ENCODE measurements around the gene SLC25A28. TPM values are rescaled to one million over a fixed set of nuclear protein-coding genes. Genes with fewer than 3 reads are reported as not detected.
"Not testable (repeated sequence)": the region's sequence is repeated elsewhere in the genome, so short reads cannot be mapped to it uniquely, and the experiment has no call there.

Gene SLC25A28
- total and polyA plus RNA-seq, 2 donors from 2014 or later: 43.0 to 57.1 TPM

DNA sequence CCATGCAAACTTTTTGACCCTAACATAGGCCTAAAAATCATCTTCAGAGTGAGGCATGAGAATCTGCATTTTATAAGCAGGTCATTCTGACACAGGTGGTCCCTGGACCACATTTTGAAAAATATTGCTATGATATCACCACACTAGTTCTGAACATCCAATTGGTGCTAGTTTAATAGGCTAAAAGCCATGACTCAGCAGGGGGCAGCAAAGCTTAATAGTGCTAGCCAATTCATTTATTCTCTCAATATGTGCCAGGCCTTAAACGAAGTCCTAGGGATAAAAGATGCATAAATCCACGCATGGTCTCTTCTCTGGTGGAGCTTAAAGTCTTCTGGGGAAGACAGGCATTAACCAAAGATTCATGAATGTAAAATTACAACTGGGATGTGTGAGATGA is 10.2 kb upstream of the SLC25A28 start:
- Histone ChIP-seq H3K27me3 (ENCODE audit: control insufficient read depth, insufficient read depth, low read length) (no peaks in the 10 kb centered on the region), H3K27ac (ENCODE audit: low read depth in 2 of 2, low read length in 2 of 2) (no peak overlapping the region), H3K9me3 (ENCODE audit: control insufficient read depth in 2 of 3, insufficient read depth in 1 of 3, low read length in 3 of 3) (no peaks in the 10 kb centered on the region), H3K9ac (ENCODE audit: low read length in 3 of 3) (no peak overlapping the region), H3K4me3 (ENCODE audit: low read length in 3 of 3) (no peak overlapping the region), H3K4me1 (ENCODE audit: control insufficient read depth in 2 of 3, insufficient read depth in 2 of 3, low read depth in 1 of 3, low read length in 3 of 3) (no peaks in the 10 kb centered on the region), H3K36me3 (ENCODE audit: control insufficient read depth in 2 of 3, insufficient read depth in 3 of 3, low read length in 3 of 3) (no peaks in the 10 kb centered on the region)
- DNase-seq (peak in 3 of 5 donors; percentile 23 to 66 (median 24)), FAIRE-seq (no peak)
- TF ChIP-seq, protein P1, sequence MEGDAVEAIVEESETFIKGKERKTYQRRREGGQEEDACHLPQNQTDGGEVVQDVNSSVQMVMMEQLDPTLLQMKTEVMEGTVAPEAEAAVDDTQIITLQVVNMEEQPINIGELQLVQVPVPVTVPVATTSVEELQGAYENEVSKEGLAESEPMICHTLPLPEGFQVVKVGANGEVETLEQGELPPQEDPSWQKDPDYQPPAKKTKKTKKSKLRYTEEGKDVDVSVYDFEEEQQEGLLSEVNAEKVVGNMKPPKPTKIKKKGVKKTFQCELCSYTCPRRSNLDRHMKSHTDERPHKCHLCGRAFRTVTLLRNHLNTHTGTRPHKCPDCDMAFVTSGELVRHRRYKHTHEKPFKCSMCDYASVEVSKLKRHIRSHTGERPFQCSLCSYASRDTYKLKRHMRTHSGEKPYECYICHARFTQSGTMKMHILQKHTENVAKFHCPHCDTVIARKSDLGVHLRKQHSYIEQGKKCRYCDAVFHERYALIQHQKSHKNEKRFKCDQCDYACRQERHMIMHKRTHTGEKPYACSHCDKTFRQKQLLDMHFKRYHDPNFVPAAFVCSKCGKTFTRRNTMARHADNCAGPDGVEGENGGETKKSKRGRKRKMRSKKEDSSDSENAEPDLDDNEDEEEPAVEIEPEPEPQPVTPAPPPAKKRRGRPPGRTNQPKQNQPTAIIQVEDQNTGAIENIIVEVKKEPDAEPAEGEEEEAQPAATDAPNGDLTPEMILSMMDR (IDR thresholded peaks at IDR 0.05; ENCODE audit: borderline replicate concordance, extremely low read depth, insufficient read depth): peak; percentile 52
- intact Hi-C loops (cut with DNase I): no loop called here

DNA sequence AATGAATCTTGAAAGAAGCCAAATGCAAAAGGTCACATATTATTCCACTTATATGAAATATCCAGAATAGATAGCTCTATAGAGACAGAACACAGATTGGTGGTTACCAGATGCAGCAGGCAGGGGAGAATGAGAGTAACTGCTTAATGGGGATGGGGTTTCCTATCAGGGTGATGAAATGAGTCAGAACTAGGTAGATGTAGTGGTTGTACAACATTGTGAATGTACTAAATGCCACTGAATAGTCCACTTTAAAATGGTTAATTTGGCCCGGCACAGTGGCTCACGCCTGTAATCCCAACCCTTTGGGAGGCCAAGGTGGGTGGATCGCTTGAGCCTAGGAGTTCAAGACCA is 9.4 kb upstream of the SLC25A28 start:
- Histone ChIP-seq H3K27ac (ENCODE audit: low read depth in 2 of 2, low read length in 2 of 2) (no peak overlapping the region), H3K9me3 (ENCODE audit: control insufficient read depth in 2 of 3, insufficient read depth in 1 of 3, low read length in 3 of 3) (no peaks in the 10 kb centered on the region), H3K27me3 (ENCODE audit: control insufficient read depth, insufficient read depth, low read length) (no peaks in the 10 kb centered on the region), H3K4me3 (ENCODE audit: low read length in 3 of 3) (no peak overlapping the region), H3K36me3 (ENCODE audit: control insufficient read depth in 2 of 3, insufficient read depth in 3 of 3, low read length in 3 of 3) (no peaks in the 10 kb centered on the region), H3K4me1 (ENCODE audit: control insufficient read depth in 2 of 3, insufficient read depth in 2 of 3, low read depth in 1 of 3, low read length in 3 of 3) (no peaks in the 10 kb centered on the region), H3K9ac (ENCODE audit: low read length in 3 of 3) (no peak overlapping the region)
- TF ChIP-seq, protein P1 (IDR thresholded peaks at IDR 0.05; ENCODE audit: borderline replicate concordance, extremely low read depth, insufficient read depth): no peak
- DNase-seq (no peak), FAIRE-seq (no peak)
- intact Hi-C loops (cut with DNase I): no loop called here

DNA sequence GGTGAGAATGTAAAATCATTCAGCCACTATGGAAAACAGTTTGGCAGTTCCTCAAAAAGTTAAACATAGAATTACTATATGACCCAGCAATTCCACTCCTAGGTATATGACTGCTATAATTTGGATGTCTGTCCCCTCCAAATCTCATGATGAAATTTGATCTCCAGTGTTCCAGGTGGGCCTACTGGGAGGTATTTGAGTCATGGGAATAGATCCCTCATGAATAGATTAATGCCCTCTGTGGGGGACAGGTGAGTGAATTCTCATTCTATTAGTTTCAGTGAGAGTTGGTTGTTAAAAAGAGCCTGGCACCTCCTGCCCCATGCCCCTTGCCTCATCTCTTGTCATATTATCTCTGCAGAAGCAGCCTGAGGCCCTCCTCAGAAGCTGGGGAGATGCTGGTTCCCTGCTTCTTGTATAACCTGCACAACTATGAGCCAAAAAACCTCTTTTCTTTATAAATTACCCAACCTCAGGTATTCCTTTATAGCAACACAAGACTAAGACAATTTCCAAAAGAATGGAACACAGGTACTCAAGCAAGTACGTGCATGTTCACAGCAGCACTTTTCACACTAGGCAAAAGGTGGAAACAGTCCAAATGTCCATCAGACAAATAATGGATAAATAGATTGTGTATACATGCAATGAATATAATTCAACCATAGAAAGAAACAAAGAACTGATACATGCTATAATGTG is 8.8 kb upstream of the SLC25A28 start:
- Histone ChIP-seq H3K4me3 (ENCODE audit: low read length in 3 of 3) (no peak overlapping the region), H3K36me3 (ENCODE audit: control insufficient read depth in 2 of 3, insufficient read depth in 3 of 3, low read length in 3 of 3) (no peaks in the 10 kb centered on the region), H3K27me3 (ENCODE audit: control insufficient read depth, insufficient read depth, low read length) (no peaks in the 10 kb centered on the region), H3K9ac (ENCODE audit: low read length in 3 of 3) (no peak overlapping the region), H3K4me1 (ENCODE audit: control insufficient read depth in 2 of 3, insufficient read depth in 2 of 3, low read depth in 1 of 3, low read length in 3 of 3) (no peaks in the 10 kb centered on the region), H3K9me3 (ENCODE audit: control insufficient read depth in 2 of 3, insufficient read depth in 1 of 3, low read length in 3 of 3) (no peaks in the 10 kb centered on the region), H3K27ac (ENCODE audit: low read depth in 2 of 2, low read length in 2 of 2) (no peak overlapping the region)
- TF ChIP-seq, protein P1 (IDR thresholded peaks at IDR 0.05; ENCODE audit: borderline replicate concordance, extremely low read depth, insufficient read depth): no peak
- DNase-seq: no peak
- no peak for FAIRE-seq
- intact Hi-C loops (cut with DNase I): no loop called here

DNA sequence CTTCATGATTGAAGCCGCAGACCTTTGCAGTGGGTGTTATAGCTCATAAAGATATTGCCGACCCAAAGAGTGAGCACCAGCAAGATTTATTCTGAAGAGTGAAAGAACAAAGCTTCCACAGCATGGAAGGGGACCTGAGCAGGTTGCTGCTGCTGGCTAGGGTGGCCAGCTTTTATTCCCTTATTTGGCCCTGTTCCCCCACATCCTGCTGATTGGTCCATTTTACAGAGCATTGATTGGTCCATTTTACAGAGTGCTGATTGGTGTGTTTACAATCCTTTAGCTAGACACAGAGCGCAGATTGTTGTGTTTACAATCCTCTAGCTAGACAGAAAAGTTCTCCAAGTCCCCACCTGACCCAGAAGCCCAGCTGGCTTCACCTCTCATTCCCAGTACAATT is 4.9 kb upstream of the SLC25A28 start:
- H3K27me3 ChIP-seq (ENCODE audit: control insufficient read depth, insufficient read depth, low read length); H3K9ac ChIP-seq (ENCODE audit: low read length in 3 of 3); H3K36me3 ChIP-seq (ENCODE audit: control insufficient read depth in 2 of 3, insufficient read depth in 3 of 3, low read length in 3 of 3); H3K4me3 ChIP-seq (ENCODE audit: low read length in 3 of 3); H3K27ac ChIP-seq (ENCODE audit: low read depth in 2 of 2, low read length in 2 of 2); H3K4me1 ChIP-seq (ENCODE audit: control insufficient read depth in 2 of 3, insufficient read depth in 2 of 3, low read depth in 1 of 3, low read length in 3 of 3); intact Hi-C loops (cut with DNase I); DNase-seq; FAIRE-seq; H3K9me3 ChIP-seq (ENCODE audit: control insufficient read depth in 2 of 3, insufficient read depth in 1 of 3, low read length in 3 of 3): not testable (repeated sequence)

Data from kidney (tissue), 14 donors.